DMS53 (cell line): ENCODE data around the gene ZNF708.
"Not testable (repeated sequence)": the region's sequence is repeated elsewhere in the genome, so short reads cannot be mapped to it uniquely, and the experiment has no call there.

Source experiments
- DNase-seq: peaks from one replicate; lab custom pipeline; 2025; lab: John Stamatoyannopoulos, UW

Gene ZNF708

DNA sequence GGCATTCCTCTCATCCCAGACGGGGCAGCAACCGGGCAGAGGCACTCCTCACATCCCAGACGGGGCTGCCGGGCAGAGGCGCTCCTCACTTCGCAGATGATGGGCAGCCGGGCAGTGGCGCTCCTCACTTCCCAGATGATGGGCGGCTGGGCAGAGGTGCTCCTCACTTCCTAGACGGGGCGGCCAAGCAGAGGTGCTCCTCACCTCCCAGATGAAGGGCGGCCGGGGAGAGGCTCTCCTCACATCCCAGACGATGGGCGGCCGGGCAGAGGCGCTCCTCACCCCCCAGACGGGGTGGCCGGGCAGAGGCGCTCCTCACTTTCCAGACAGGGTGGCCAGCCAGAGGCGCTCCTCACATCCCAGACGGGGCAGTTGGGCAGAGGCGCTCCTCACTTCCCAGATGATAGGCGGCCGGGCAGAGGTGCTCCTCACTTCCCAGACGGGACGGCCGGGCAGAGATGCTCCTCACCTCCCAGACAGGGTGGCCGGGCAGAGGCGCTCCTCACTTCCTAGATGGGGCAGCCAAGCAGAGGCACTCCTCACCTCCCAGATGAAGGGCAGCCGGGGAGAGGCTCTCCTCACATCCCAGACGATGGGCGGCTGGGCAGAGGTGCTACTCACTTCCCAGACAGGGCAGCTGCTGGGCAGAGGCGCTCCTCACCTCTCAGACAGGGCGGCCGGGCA is 68.9 kb downstream of the ZNF708 start:
- no peak for DNase-seq

- DNase-seq, result not testable (repeated sequence)
Measured at GRCh38 chr19:21259421-21260124, 69.6 kb downstream of the ZNF708 start.

GRCh38 chr19:21256722-21257121 is 72.5 kb downstream of the ZNF708 start:
- DNase-seq, result peak; percentile 37
